Trophoblast cell (in vitro differentiated cells and primary cell): ENCODE data around the gene UPP2.

ENCODE experiments used
- DNase-seq, 2 donors: peaks; one replicate each; pipeline ENCODE4 v3.0.0-alpha.2; 2016
- H2AFZ ChIP-seq: 2 replicates; pipeline ENCODE4 v1.6.1; 2013; ENCODE audit warnings: low read length, moderate library complexity, mild to moderate bottlenecking; ENCODE audit not compliant: insufficient read depth, poor library complexity
- H2AK5ac ChIP-seq: 2 replicates; pipeline ENCODE4 v1.6.1; 2013; ENCODE audit warnings: mild to moderate bottlenecking, low read length
- H2BK120ac ChIP-seq: 2 replicates; pipeline ENCODE4 v1.6.1; 2013; ENCODE audit warnings: low read length, mild to moderate bottlenecking, moderate library complexity; ENCODE audit not compliant: insufficient read depth, poor library complexity
- H2BK12ac ChIP-seq: 2 replicates; pipeline ENCODE4 v1.6.1; 2013; ENCODE audit warnings: mild to moderate bottlenecking, low read length, moderate library complexity
- H2BK5ac ChIP-seq: 2 replicates; pipeline ENCODE4 v1.6.1; 2013; ENCODE audit warnings: low read length, low read depth, moderate library complexity, mild to moderate bottlenecking; ENCODE audit not compliant: poor library complexity
- H3K14ac ChIP-seq: 2 replicates; pipeline ENCODE4 v1.6.1; 2013; ENCODE audit warnings: mild to moderate bottlenecking, low read length
- H3K18ac ChIP-seq: 2 replicates; pipeline ENCODE4 v1.6.1; 2013; ENCODE audit warnings: mild to moderate bottlenecking, low read length
- H3K23ac ChIP-seq: 2 replicates; pipeline ENCODE4 v1.6.1; 2013; ENCODE audit warnings: low read length
- H3K27ac ChIP-seq: 2 replicates; pipeline ENCODE4 v1.5.1; 2013; ENCODE audit warnings: low read depth, mild to moderate bottlenecking, inconsistent platforms, low read length, moderate library complexity
- H3K27me3 ChIP-seq: 2 replicates; pipeline ENCODE4 v1.6.1; 2013; ENCODE audit warnings: inconsistent platforms, mild to moderate bottlenecking, low read length, moderate library complexity; ENCODE audit not compliant: insufficient read depth
- H3K36me3 ChIP-seq, 2 experiments: 1 replicate in 1 of 2; 2 replicates in 1 of 2; pipeline ENCODE4 v1.6.1; 2013; ENCODE audit warnings: low read length in 2 of 2, mild to moderate bottlenecking in 2 of 2, moderate library complexity in 1 of 2; ENCODE audit not compliant: insufficient read depth in 2 of 2, control insufficient read depth in 1 of 2
- H3K4ac ChIP-seq: 2 replicates; pipeline ENCODE4 v1.6.1; 2013; ENCODE audit warnings: low read depth, mild to moderate bottlenecking, low read length, moderate library complexity
- H3K4me1 ChIP-seq, 2 experiments: 1 replicate in 1 of 2; 2 replicates in 1 of 2; pipeline ENCODE4 v1.6.1; 2013; ENCODE audit warnings: low read length in 2 of 2, mild to moderate bottlenecking in 2 of 2, moderate library complexity in 1 of 2; ENCODE audit not compliant: insufficient read depth in 2 of 2, control insufficient read depth in 1 of 2
- H3K4me2 ChIP-seq: 2 replicates; pipeline ENCODE4 v1.6.1; 2013; ENCODE audit warnings: inconsistent platforms, mild to moderate bottlenecking, low read length, moderate library complexity
- H3K4me3 ChIP-seq: 2 replicates; pipeline ENCODE4 v1.5.1; 2013; ENCODE audit warnings: mild to moderate bottlenecking, low read depth, low read length, inconsistent platforms
- H3K79me1 ChIP-seq: one replicate; pipeline ENCODE4 v1.6.1; 2013; ENCODE audit warnings: low read length
- H3K79me2 ChIP-seq: 2 replicates; pipeline ENCODE4 v1.6.1; 2013; ENCODE audit warnings: low read length, mild to moderate bottlenecking; ENCODE audit not compliant: control insufficient read depth, insufficient read depth, poor library complexity
- H3K9ac ChIP-seq: 2 replicates; pipeline ENCODE4 v1.6.1; 2013; ENCODE audit warnings: mild to moderate bottlenecking, low read length
- H3K9me3 ChIP-seq: 2 replicates; pipeline ENCODE4 v1.6.1; 2013; ENCODE audit warnings: low read depth, mild to moderate bottlenecking, control low read depth, inconsistent platforms, low read length; ENCODE audit not compliant: insufficient read depth
- H4K12ac ChIP-seq: 2 replicates; pipeline ENCODE4 v1.6.1; 2013; ENCODE audit warnings: low read depth, mild to moderate bottlenecking, low read length, moderate library complexity
- H4K8ac ChIP-seq: 2 replicates; pipeline ENCODE4 v1.6.1; 2013; ENCODE audit warnings: low read depth, mild to moderate bottlenecking, low read length, moderate library complexity
- H4K91ac ChIP-seq: one replicate; pipeline ENCODE4 v1.6.1; 2013; ENCODE audit warnings: low read depth, mild to moderate bottlenecking, low read length, moderate library complexity
- WGBS: extraction: QIAGEN DNeasy Blood & Tissue Kit; methylation state at CpG from one replicate; pipeline ENCODE4 v1.1.7; 2013; ENCODE audit warnings: missing lambda C conversion rate; ENCODE audit not compliant: insufficient read length, insufficient coverage; ENCODE audit errors: extremely low coverage; 5-methylcytosine and 5-hydroxymethylcytosine counted together

The UPP2 gene

DNA sequence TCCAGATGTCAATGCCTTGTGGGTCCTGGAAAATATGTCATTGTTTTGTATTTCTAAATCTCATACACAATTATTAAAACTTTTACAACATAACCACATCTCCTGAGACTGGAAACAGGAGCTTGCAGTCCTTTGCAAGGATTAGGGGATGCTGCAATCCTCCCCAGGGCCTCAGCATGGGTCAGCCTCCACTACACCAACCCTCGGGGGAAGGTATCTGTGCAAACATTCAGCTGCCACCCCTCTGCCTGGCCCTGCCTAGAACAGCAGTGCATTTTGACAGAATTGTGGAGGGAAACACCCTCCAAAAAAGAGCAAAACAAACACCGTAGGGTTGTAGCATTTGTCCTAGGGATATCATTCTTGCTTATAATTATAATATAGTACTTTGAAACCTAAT, 4.2 kb upstream of the UPP2 start:
- Histone ChIP-seq H3K79me1 (no peaks in the 10 kb centered on the region), H3K9ac (no peak overlapping the region), H4K91ac (no peak overlapping the region), H3K18ac (no peak overlapping the region), H3K4me3 (no peak overlapping the region), H2BK5ac (no peak overlapping the region), H3K23ac (no peak overlapping the region), H2BK12ac (no peak overlapping the region), H3K4ac (no peak overlapping the region), H3K9me3 (peaks cover 2% of the 10 kb centered on the region), H3K27me3 (no peaks in the 10 kb centered on the region), H2AK5ac (no peak overlapping the region), H3K27ac (no peak overlapping the region), H3K4me1 (no peaks in the 10 kb centered on the region), H3K79me2 (no peaks in the 10 kb centered on the region), H3K14ac (no peak overlapping the region), H3K4me2 (no peak overlapping the region), H2BK120ac (no peak overlapping the region), H3K36me3 (no peaks in the 10 kb centered on the region), H2AFZ (no peak overlapping the region), H4K12ac (no peak overlapping the region), H4K8ac (no peak overlapping the region)
- no CpG with 5 or more reads among the region's 2 CpGs for WGBS
- DNase-seq, result no peak

- Histone ChIP-seq H3K9me3 (peaks cover 2% of the 10 kb centered on the region), H3K36me3 (no peaks in the 10 kb centered on the region), H3K14ac (no peak overlapping the region), H3K4me2 (no peak overlapping the region), H3K18ac (no peak overlapping the region), H2AK5ac (no peak overlapping the region), H3K9ac (peak overlapping the region; percentile 3), H4K12ac (no peak overlapping the region), H3K27ac (no peak overlapping the region), H3K27me3 (no peaks in the 10 kb centered on the region), H2BK120ac (no peak overlapping the region), H3K79me1 (no peaks in the 10 kb centered on the region), H3K4ac (no peak overlapping the region), H4K91ac (no peak overlapping the region), H3K79me2 (no peaks in the 10 kb centered on the region), H2BK5ac (no peak overlapping the region), H3K4me1 (no peaks in the 10 kb centered on the region), H3K23ac (no peak overlapping the region), H2AFZ (no peak overlapping the region), H4K8ac (no peak overlapping the region), H3K4me3 (no peak overlapping the region), H2BK12ac (no peak overlapping the region)
- no CpG with 5 or more reads among the region's 4 CpGs for WGBS
- DNase-seq, result no peak
Observed at GRCh38 chr2:158098178-158098577, 3.5 kb upstream of the UPP2 start.

DNA sequence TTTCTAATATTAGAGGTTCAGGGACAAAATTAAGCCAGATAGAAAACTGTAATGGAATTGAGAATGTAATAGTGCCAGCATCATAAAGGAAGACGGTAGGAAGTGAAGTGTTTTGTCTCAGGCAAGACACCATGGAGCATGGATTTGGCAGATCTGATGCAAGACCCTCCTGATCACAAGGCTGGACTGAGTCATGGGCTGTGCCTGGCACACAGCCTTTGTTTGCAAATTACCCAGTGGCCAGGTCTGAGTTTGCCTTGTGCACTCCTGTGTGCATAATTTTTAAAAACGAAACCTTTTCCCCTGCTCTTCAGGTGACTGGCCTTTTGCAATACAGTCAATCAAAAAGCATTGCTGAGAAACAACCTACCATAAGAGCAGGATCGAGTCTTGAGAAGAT, 2.0 kb upstream of the UPP2 start:
- H2AK5ac ChIP-seq, result no peak overlapping the region
- no peaks in the 10 kb centered on the region for H3K36me3 ChIP-seq
- H2BK12ac ChIP-seq, result no peak overlapping the region
- H3K79me2 ChIP-seq, result no peaks in the 10 kb centered on the region
- no peak overlapping the region for H3K4ac ChIP-seq
- no peak overlapping the region for H2AFZ ChIP-seq
- no peaks in the 10 kb centered on the region for H3K27me3 ChIP-seq
- H3K9ac ChIP-seq, result no peak overlapping the region
- no peaks in the 10 kb centered on the region for H3K4me1 ChIP-seq
- H3K27ac ChIP-seq, result no peak overlapping the region
- no peak overlapping the region for H4K8ac ChIP-seq
- H3K14ac ChIP-seq, result no peak overlapping the region
- no peak overlapping the region for H3K23ac ChIP-seq
- no peak overlapping the region for H2BK5ac ChIP-seq
- H2BK120ac ChIP-seq, result no peak overlapping the region
- peaks cover 2% of the 10 kb centered on the region for H3K9me3 ChIP-seq
- H4K12ac ChIP-seq, result no peak overlapping the region
- H3K4me2 ChIP-seq, result no peak overlapping the region
- H3K79me1 ChIP-seq, result no peaks in the 10 kb centered on the region
- H3K18ac ChIP-seq, result no peak overlapping the region
- no peak overlapping the region for H3K4me3 ChIP-seq
- DNase-seq, result no peak
- no peak overlapping the region for H4K91ac ChIP-seq
- no CpG with 5 or more reads among the region's 3 CpGs for WGBS

DNA sequence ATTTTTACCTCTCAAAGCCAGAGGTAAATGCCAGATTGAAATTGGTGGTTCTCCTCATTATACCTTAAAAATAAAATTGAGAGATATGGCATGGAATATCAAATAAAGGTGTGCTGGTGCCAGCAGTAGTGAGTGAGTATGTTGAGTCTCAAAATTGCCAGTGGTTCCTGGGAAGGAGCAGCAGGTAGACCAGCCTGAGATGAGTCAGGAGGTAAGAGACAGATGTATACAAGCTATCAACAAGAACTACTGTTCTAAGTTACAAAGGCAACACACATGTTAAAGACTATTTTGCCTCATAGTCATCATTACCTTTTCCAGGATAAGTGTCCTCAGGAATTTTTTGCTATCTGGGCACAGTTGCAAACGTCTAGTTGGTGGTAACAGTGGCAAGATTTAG, 1.3 kb upstream of the UPP2 start:
- H3K27ac ChIP-seq, result no peak overlapping the region
- no peak overlapping the region for H4K8ac ChIP-seq
- no peak overlapping the region for H3K23ac ChIP-seq
- no peaks in the 10 kb centered on the region for H3K27me3 ChIP-seq
- H3K4ac ChIP-seq, result no peak overlapping the region
- H3K4me1 ChIP-seq, result no peaks in the 10 kb centered on the region
- no peak overlapping the region for H2AK5ac ChIP-seq
- H2AFZ ChIP-seq, result no peak overlapping the region
- H4K91ac ChIP-seq, result no peak overlapping the region
- no peak overlapping the region for H3K18ac ChIP-seq
- H3K36me3 ChIP-seq, result no peaks in the 10 kb centered on the region
- no peak overlapping the region for H3K4me3 ChIP-seq
- H3K14ac ChIP-seq, result no peak overlapping the region
- H2BK120ac ChIP-seq, result no peak overlapping the region
- no peaks in the 10 kb centered on the region for H3K79me1 ChIP-seq
- H3K79me2 ChIP-seq, result no peaks in the 10 kb centered on the region
- no peak overlapping the region for H3K9ac ChIP-seq
- no peak overlapping the region for H4K12ac ChIP-seq
- peaks cover 2% of the 10 kb centered on the region for H3K9me3 ChIP-seq
- no peak overlapping the region for H2BK12ac ChIP-seq
- H3K4me2 ChIP-seq, result no peak overlapping the region
- no CpG with 5 or more reads among the region's 1 CpG for WGBS
- H2BK5ac ChIP-seq, result no peak overlapping the region
- no peak for DNase-seq
